Stimulated activated CD8-positive, alpha-beta memory T cell treated with anti-CD3 and anti-CD28 coated beads, Interleukin-2, amount 100 ng/mL, for 1 hour (primary cell): ENCODE results near the gene MPRIP.

Experiments used
- DNase-seq, 2 donors: peaks; one replicate each; pipeline ENCODE4 v3.0.0-alpha.2; 2020; ENCODE audit warnings: low read depth in 2 of 2

MPRIP gene

DNA sequence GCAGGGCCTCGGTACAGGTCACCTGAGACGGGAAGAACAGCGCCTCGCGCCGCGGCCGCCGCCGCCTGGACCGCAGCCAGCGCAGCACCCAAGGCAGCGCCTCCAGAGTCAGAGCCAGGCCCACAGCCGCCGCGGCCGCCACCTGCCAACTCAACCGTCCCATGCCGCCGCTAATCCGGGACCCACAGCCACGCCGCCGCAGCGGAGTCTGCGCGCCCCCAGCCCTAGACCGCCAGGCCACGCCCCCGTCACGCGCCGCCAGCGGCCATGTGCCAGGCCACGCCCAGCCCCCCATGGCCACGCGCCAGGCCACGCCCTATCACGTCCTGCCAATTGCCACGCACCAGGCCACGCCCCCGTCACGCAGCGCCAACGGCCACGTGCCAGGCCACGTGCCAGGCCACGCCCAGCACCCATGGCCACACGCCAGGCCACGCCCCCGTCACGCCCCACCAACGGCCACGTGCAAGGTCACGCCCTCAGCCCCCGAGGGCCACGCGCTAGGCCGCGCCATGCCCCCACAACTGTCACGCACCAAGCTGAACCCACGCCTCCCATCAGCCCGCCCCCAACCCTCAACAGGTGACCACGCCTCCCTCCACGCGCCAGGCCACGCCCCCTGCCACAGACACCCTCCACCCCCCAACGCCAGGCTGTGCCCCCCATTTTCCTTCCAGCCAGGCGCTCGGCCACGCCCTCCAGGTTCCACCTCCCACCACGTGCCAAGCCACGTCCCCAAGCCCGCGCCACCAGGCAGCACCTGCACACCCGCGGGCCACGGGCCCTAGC is 164.1 kb downstream of the MPRIP start, which contains the start of gene PLD6:
PLD6 (minus strand) TSS at position 210 of the 789 bp plus-strand sequence; CDS start at position 163, 47 bp downstream.
- DNase-seq = peak; percentile 73 to 77

DNA sequence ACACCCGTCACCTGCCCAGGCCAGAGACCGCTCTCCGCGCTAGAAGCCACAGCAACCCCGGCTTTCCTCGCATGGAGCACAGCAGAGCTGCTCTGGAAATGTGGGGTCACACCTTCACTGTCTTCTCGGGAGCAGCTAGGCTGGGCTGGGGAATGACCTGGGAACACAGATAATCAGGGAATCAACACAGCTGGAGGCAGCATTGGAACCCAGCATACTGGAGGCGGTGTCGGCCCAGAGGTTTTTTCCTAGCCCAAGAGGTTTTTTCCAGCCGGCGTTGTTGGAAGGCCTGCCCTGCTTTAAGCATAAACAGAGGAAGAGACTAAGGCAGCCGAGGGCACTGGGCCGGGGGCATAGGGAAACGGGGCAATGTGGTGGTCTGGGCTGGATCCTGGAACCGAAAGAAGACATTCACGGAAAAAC is 164.7 kb downstream of the MPRIP start:
- DNase-seq = no peak

DNA sequence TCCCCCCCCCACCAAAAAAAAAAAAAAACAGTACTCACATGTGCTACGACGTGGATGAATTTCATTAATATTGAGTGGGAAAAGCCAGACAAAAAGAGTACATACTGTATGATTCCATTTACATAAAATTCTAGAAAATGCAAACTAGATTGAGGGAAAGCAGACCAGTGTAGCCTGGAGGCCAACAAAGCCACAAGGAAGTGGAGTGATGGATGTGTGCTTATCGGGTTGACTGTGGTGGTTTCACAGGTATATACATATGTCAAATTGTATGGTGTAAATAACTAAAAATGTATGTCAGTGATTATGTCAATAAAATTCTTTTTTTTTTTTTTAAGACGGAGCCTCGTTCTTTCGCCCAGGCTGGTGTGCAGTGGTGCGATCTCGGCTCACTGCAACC is 165.7 kb downstream of the MPRIP start:
- DNase-seq = no peak

DNA sequence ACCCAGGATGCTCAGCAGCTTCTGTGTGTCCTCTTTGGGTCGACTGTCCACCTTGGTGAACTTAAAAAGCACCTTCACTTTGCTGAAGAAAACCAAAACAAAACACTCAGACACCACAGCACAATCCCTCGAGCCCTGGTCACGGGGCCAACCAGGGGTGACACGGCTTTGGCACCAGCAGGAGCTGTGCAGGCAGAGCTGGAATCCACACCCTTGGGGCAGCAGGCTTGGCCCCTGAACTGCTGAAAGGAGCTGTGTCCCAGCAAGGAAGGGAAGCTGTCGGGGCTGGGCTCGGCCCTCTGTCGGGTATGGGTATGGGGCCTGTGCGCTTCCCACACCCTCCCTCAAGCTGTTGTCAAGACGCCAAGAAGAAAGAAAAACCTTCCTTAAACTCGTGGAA is 171.5 kb downstream of the MPRIP start:
- DNase-seq = no peak

- no peak for DNase-seq
Observed at GRCh38 chr17:17214646-17215436, 172.6 kb downstream of the MPRIP start.

GRCh38 chr17:17215575-17215974 is 173.3 kb downstream of the MPRIP start:
- no peak for DNase-seq

DNA sequence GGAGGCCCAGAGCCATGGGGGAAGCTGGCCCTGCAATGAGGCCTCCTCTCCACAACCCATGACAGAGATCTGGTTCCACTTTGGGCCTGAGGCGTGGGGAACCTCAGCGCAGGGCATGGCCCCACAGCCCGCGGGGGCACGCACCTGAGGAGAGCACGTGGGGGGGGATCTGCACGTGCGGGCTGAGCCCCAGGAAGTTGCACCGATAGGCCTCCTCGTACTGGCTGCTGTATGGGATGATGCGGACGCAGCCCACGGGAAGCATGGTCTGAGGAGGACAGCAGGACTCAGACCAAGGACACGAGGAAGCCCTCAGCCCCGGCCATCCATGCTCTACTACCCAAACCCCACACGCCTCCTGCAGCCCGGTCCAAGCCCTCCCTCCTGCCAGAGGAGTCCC is 174.0 kb downstream of the MPRIP start:
- no peak for DNase-seq

DNA sequence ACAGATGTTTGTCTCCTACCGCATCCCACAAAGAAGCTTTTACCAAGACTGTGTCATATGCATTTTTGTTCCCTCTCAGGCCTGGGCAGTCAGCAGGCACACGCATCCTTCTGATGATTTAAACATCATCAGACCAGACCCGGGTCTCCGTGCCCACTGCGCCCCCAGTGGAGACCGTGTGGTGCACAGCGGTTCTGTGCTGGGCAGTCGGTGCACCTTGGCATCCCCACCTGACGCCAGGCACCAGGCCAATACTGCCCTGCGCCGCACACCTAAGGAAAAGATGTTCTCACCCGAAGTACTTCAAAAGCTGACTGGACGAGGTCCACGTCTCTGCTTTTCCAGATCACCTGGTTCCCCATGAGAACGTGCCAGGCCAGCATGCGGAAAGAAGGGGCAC is 174.5 kb downstream of the MPRIP start:
- DNase-seq = no peak

- no peak for DNase-seq
Observed at GRCh38 chr17:17217995-17218394, 175.7 kb downstream of the MPRIP start.

DNA sequence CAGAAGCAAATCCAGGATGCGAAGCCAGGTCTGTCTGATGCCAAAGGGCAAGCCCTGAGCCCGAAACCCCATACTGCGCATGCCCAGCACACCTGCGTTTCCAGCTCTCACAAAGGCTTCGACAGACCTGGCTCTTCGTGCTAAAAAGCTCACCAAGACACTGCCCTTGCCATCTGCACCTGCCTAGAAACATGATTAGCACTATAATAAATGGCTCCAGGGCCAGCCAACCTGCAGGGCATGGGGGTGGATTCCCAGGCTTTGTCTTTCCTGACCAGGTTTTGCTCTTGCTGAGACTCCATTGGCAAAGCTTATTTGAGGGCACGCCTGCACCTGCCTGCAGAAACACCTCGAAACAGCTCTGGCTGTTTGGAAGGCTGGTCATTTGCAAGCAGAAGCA is 178.3 kb downstream of the MPRIP start:
- no peak for DNase-seq

- no peak for DNase-seq
Observed at GRCh38 chr17:17221329-17221728, 179.1 kb downstream of the MPRIP start.

DNA sequence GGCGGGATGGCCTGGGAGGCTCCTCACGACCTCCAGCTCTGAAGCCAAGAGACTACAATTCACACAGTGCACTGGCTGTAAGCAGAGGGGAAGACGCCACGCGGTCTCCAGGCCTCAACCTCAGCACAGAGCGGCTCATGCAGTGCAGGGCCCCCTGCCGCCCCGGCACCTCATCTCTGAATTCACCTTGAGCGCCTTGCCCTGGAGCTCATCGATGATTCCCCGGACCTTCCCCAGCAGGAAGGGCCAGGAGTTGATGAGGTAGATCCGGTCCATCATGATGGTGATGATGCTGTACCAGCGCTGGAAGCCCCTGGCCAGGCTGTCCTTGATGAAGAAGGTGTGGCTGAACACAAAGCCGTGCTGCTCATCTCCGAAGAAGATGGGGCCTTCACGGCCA is 181.5 kb downstream of the MPRIP start:
- no peak for DNase-seq

- DNase-seq = no peak
Observed at GRCh38 chr17:17224137-17224536, 181.9 kb downstream of the MPRIP start.

DNA sequence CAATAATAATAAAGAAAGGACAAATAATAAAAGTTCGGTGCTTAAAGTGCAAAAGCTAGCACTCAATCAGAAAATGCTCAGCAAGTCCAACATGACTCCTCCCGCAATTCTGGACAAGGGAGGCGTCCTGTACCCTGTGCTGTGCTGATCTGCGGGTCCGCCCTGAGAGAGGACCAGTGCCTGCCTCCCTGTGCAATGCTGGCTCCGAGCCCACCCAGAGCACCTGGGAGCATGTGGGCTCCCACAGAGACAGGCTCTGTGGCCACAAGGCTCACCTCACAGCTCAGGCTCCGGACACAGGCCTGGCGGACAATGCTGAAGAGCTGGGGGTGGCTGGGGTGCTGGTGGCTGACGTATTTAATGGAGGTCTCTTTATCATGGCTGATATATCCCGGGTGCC is 183.6 kb downstream of the MPRIP start:
- no peak for DNase-seq

DNA sequence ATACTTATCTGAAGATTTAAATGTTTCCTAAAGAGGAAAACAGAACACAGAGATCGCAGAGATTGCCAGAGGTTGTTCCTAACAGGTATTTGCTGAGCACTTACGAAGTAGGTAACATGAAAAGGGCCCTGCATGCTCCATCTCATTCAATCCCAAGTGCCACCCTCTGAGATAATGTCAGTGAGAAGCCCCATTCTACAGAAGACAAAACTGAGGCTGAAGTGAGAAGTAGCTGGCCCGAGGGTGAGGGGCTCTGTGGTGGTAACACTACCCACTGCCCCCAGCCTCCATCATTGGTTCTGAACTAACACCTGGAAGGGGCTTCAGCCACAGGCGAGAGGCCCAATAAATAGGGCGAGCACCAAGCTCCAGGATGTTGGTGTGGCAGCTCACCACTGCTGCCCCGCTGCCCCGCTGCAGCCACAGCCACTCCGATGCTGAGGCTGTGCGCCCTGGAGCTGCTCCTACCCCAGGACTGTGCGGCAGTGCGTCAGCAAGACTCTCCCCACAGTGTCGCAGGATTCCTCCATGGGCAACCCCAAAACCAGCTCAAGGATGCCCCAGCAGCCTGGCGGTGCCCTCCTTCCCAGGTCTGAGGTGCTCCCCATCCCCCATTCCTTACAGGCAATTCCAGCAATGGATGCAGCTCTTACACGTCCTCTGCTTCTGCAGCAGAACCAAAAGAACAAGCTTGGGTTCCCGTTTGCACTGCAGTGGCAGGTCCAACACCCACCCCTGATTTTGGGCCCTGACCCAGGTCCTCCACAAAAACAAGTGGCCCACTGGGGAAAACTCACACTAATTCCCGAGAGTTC is 184.4 kb downstream of the MPRIP start:
- no peak for DNase-seq

- DNase-seq = no peak
Observed at GRCh38 chr17:17227608-17228520, 185.6 kb downstream of the MPRIP start.

GRCh38 chr17:17228521-17229279 is 186.4 kb downstream of the MPRIP start:
- no peak for DNase-seq

- no peak for DNase-seq
Observed at GRCh38 chr17:17229416-17230384, 187.4 kb downstream of the MPRIP start.

- DNase-seq = no peak
Observed at GRCh38 chr17:17231621-17232302, 189.5 kb downstream of the MPRIP start.
